HCT116 (cell line): ENCODE results near the gene TMEM109. TPM values are rescaled to one million over a fixed set of nuclear protein-coding genes. Genes with fewer than 3 reads are reported as not detected.

Experiments used
- ATAC-seq: fragments of 200-7000 bp; cut with Tn5 transposase; 2 replicates; pipeline ENCODE4 v1.9.1; 2020; ENCODE audit warnings: mild to moderate bottlenecking, moderate library complexity
- BruUV-seq: library from RNA; stranded (reverse); fragments of 400-500 nt; replicated peaks from 2 replicates; lab custom pipeline; 2021; lab: Mats Ljungman, UMichigan
- CTCF ChIA-PET: fragments of 300-600 bp; sonication (Branson Sonifier 250); formaldehyde crosslinking; loops from one replicate; lab custom pipeline; 2021; ENCODE audit warnings: antibody characterized with exemption; lab: Charles Lee
- POLR2A ChIA-PET: fragments of 300-600, 350-600 bp; sonication (Branson Sonifier 250); formaldehyde crosslinking; loops from one replicate; lab custom pipeline; 2021; ENCODE audit warnings: antibody characterized with exemption; lab: Charles Lee
- RAD21 ChIA-PET, 2 experiments: fragments of 300-600 bp; sonication (Branson Sonifier 250); formaldehyde crosslinking; loops; one replicate each; lab custom pipeline; 2023; ENCODE audit warnings: low total read pairs in 2 of 2; ENCODE audit not compliant: uncharacterized antibody in 2 of 2, unreplicated experiment in 2 of 2, low non-redundant PET in 1 of 2; lab: Charles Lee
- DNase-seq: peaks from one replicate; pipeline ENCODE4 v3.0.0-alpha.2; 2010; ENCODE audit warnings: low read depth, low spot score
- H2AFZ ChIP-seq: fragments of 200-600 bp; shearing (Covaris generic), sonication (generic); 2 replicates; pipeline ENCODE4 v1.6.1; 2017; ENCODE audit warnings: low read depth, mixed run types, mixed read lengths, antibody characterized with exemption, low read length; ENCODE audit not compliant: poor library complexity, severe bottlenecking
- H3K27ac ChIP-seq: 2 replicates; pipeline ENCODE4 v1.5.1; 2012; ENCODE audit warnings: low read depth, low read length
- H3K27me3 ChIP-seq: fragments of 200-600 bp; sonication (generic); 2 replicates; pipeline ENCODE4 v1.6.1; 2016; ENCODE audit warnings: mixed run types, low read length, mixed read lengths; ENCODE audit not compliant: insufficient read depth
- H3K36me3 ChIP-seq, 2 experiments: fragments of 200-500 bp in 1 of 2; fragments of 200-600 bp in 1 of 2; sonication (Bioruptor generic) in 1 of 2; sonication (generic) in 1 of 2; 2 replicates each; pipeline versions ENCODE4 v1.5.1 to v1.6.1; 2014 to 2016; ENCODE audit warnings: low read length in 2 of 2, inconsistent platforms in 1 of 2, mixed read lengths in 1 of 2, mixed run types in 1 of 2; ENCODE audit not compliant: insufficient read depth in 2 of 2, control insufficient read depth in 1 of 2
- H3K4me1 ChIP-seq, 2 experiments: fragments of 200-600 bp in 1 of 2; sonication (generic) in 1 of 2; 2 replicates each; pipeline versions ENCODE4 v1.5.1 to v1.6.1; 2012 to 2017; ENCODE audit warnings: low read length in 2 of 2, inconsistent platforms in 1 of 2, mild to moderate bottlenecking in 1 of 2, mixed read lengths in 1 of 2, mixed run types in 1 of 2, moderate library complexity in 1 of 2; ENCODE audit not compliant: insufficient read depth in 2 of 2, control insufficient read depth in 1 of 2
- H3K4me2 ChIP-seq: fragments of 200-600 bp; sonication (generic); 2 replicates; pipeline ENCODE4 v1.6.1; 2017; ENCODE audit warnings: mixed run types, low read length, mixed read lengths
- H3K4me3 ChIP-seq, 2 experiments: fragments of 200-600 bp in 1 of 2; sonication (generic) in 1 of 2; replicated peaks in 1 of 2; 2 replicates each; pipeline ENCODE4 v1.5.1; 2011 to 2016; ENCODE audit warnings: low read length in 2 of 2, control low read depth in 1 of 2, low read depth in 1 of 2, mild to moderate bottlenecking in 1 of 2, mixed read lengths in 1 of 2, mixed run types in 1 of 2
- H3K79me2 ChIP-seq: fragments of 200-600 bp; sonication (generic); 2 replicates; pipeline ENCODE4 v1.6.1; 2017; ENCODE audit warnings: mild to moderate bottlenecking, mixed run types, low read length, moderate library complexity, mixed read lengths; ENCODE audit not compliant: insufficient read depth
- H3K9ac ChIP-seq: fragments of 200-600 bp; sonication (generic); 2 replicates; pipeline ENCODE4 v1.6.1; 2016; ENCODE audit warnings: low read length, mixed read lengths
- H3K9me2 ChIP-seq: fragments of 200-600 bp; sonication (generic), shearing (Covaris generic); 2 replicates; pipeline ENCODE4 v1.6.1; 2017; ENCODE audit warnings: mixed run types, mild to moderate bottlenecking, moderate library complexity; ENCODE audit not compliant: insufficient read depth
- H3K9me3 ChIP-seq, 2 experiments: fragments of 200-500 bp in 1 of 2; fragments of 200-600 bp in 1 of 2; sonication (Bioruptor generic) in 1 of 2; sonication (generic) in 1 of 2; 2 replicates each; pipeline ENCODE4 v1.6.1; 2014 to 2017; ENCODE audit warnings: low read length in 2 of 2, mixed read lengths in 2 of 2, inconsistent platforms in 1 of 2, low read depth in 1 of 2, mild to moderate bottlenecking in 1 of 2, mixed run types in 1 of 2, moderate library complexity in 1 of 2; ENCODE audit not compliant: control insufficient read depth in 1 of 2, insufficient read depth in 1 of 2
- H4K20me1 ChIP-seq: fragments of 200-600 bp; sonication (generic), shearing (Covaris generic); 2 replicates; pipeline ENCODE4 v1.6.1; 2017; ENCODE audit warnings: mixed run types, mild to moderate bottlenecking, moderate library complexity; ENCODE audit not compliant: insufficient read depth
- EGR1 ChIP-seq: IDR thresholded peaks from 2 replicates; pipeline ENCODE4 v1.6.1; 2012; ENCODE audit warnings: low read depth
- ELF1 ChIP-seq: IDR thresholded peaks from 2 replicates; pipeline ENCODE4 v1.6.1; 2012; ENCODE audit warnings: low read depth, borderline replicate concordance
- EZH2 ChIP-seq: fragments of 200-600 bp; sonication (generic); IDR thresholded peaks from 2 replicates; pipeline ENCODE4 v1.6.1; 2017; ENCODE audit warnings: antibody characterized with exemption, mixed run types
- EZH2phosphoT487 ChIP-seq: fragments of 200-600 bp; IDR thresholded peaks from 2 replicates; pipeline ENCODE4 v1.6.1; 2018; ENCODE audit warnings: antibody characterized with exemption, borderline replicate concordance
- FOSL1 ChIP-seq: IDR thresholded peaks from 2 replicates; pipeline ENCODE4 v1.6.1; 2012; ENCODE audit warnings: low read depth
- JUND ChIP-seq: IDR thresholded peaks from 2 replicates; pipeline ENCODE4 v1.6.1; 2012
- POLR2A ChIP-seq: IDR thresholded peaks from 2 replicates; pipeline ENCODE4 v1.7.0; 2011; ENCODE audit warnings: borderline replicate concordance; ENCODE audit not compliant: insufficient read depth, insufficient read length; ENCODE audit errors: extremely low read depth
- POLR2AphosphoS5 ChIP-seq: IDR thresholded peaks from 2 replicates; pipeline ENCODE4 v1.6.1; 2011; ENCODE audit warnings: mild to moderate bottlenecking, low read depth, low read length, moderate library complexity
- RAD21 ChIP-seq: IDR thresholded peaks from 2 replicates; pipeline ENCODE4 v1.6.1; 2012; ENCODE audit warnings: low read depth, mild to moderate bottlenecking
- SIN3A ChIP-seq: IDR thresholded peaks from 2 replicates; pipeline ENCODE4 v1.6.1; 2012; ENCODE audit warnings: low read depth
- SP1 ChIP-seq: IDR thresholded peaks from 2 replicates; pipeline ENCODE4 v1.6.1; 2012; ENCODE audit warnings: low read depth
- SRF ChIP-seq: IDR thresholded peaks from 2 replicates; pipeline ENCODE4 v1.6.1; 2012; ENCODE audit warnings: low read depth
- TCF7L2 ChIP-seq: IDR thresholded peaks from 2 replicates; pipeline ENCODE4 v1.7.0; 2011; ENCODE audit warnings: borderline replicate concordance, inconsistent platforms; ENCODE audit not compliant: insufficient read depth, insufficient read length; ENCODE audit errors: extremely low read depth
- YY1 ChIP-seq: IDR thresholded peaks from 2 replicates; pipeline ENCODE4 v1.6.1; 2011; ENCODE audit warnings: low read length, low read depth, moderate library complexity, mild to moderate bottlenecking; ENCODE audit not compliant: insufficient replicate concordance; ENCODE audit errors: extremely low read depth
- ZFX ChIP-seq: fragments of 450-650 bp; IDR thresholded peaks from 2 replicates; pipeline ENCODE4 v1.6.1; 2017
- ZNF274 ChIP-seq: fragments of 200-500 bp; sonication (Bioruptor generic); IDR thresholded peaks from 2 replicates; pipeline ENCODE4 v1.6.1; 2014; ENCODE audit warnings: mild to moderate bottlenecking, low read depth, low read length, inconsistent platforms
- intact Hi-C: fragments of 100-400 bp; cut with micrococcal nuclease; formaldehyde crosslinking; loops from 2 replicates; pipeline ENCODE4 v1.10.0; 2022
- total RNA-seq: library from RNA; stranded (reverse); gene quantifications from one replicate; pipeline ENCODE4 v1.2.1, GENCODE V29; 2021; ENCODE audit not compliant: unreplicated experiment
- TF ChIP-seq, protein P1 (sequence below), 3 experiments: fragments of 200-600 bp in 1 of 3; sonication (generic) in 1 of 3; IDR thresholded peaks in 2 of 3; conservative IDR thresholded peaks in 1 of 3; 2 replicates each; pipeline ENCODE4 v1.5.1; 2012 to 2017; ENCODE audit warnings: low read depth in 2 of 3, low read length in 2 of 3, antibody characterized with exemption in 1 of 3, borderline replicate concordance in 1 of 3, control low read depth in 1 of 3, mild to moderate bottlenecking in 1 of 3, mixed read lengths in 1 of 3, mixed run types in 1 of 3, moderate library complexity in 1 of 3; ENCODE audit not compliant: insufficient read depth in 1 of 3
- TF ChIP-seq, protein P2 (sequence below): IDR thresholded peaks from 2 replicates; pipeline ENCODE4 v1.6.1; 2011; ENCODE audit warnings: mild to moderate bottlenecking, low read length, moderate library complexity; ENCODE audit not compliant: insufficient replicate concordance; ENCODE audit errors: extremely low read depth
- TF ChIP-seq, protein P3 (sequence below): IDR thresholded peaks from 2 replicates; pipeline ENCODE4 v1.6.1; 2012; ENCODE audit warnings: low read depth
- TF ChIP-seq, protein P4 (sequence below): IDR thresholded peaks from 2 replicates; pipeline ENCODE4 v1.6.1; 2012

The TMEM109 gene
- total RNA-seq, 1 experiment from 2014 or later, result 44.4 TPM

DNA sequence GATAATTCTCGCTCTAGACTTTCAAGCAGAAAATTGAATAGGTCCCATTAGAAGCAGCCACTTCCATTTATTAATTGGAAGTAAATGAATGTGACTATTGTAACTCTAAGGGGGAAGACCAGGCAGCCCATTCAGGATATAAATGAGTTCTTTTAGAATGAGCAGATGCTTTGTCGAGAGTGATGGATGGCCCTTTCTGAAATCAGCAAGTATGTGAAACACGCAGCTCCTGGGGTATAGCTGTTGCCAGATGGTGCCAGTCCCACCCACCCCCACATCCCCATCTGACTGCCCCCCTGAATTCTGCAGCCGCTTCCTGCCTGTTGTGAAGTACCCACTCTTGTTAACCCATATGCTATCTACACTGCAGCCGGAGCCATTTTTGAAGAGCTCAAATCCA, 34.3 kb downstream of the TMEM109 start:
- Histone ChIP-seq H2AFZ (no peak overlapping the region), H3K27me3 (no peaks in the 10 kb centered on the region), H3K4me1 (no peaks in the 10 kb centered on the region), H4K20me1 (no peaks in the 10 kb centered on the region), H3K9me2 (no peaks in the 10 kb centered on the region), H3K4me3 (no peak overlapping the region), H3K9ac (no peak overlapping the region), H3K36me3 (no peaks in the 10 kb centered on the region), H3K27ac (no peak overlapping the region), H3K9me3 (no peaks in the 10 kb centered on the region), H3K4me2 (no peak overlapping the region), H3K79me2 (no peaks in the 10 kb centered on the region)
- RAD21 ChIA-PET, result no interaction called here
- no peak for ATAC-seq
- TF ChIP-seq TCF7L2 (no peak), SIN3A (no peak), EGR1 (no peak), EZH2 (no peak), FOSL1 (no peak), SRF (no peak), EZH2phosphoT487 (no peak), ZFX (no peak), ZNF274 (no peak), RAD21 (no peak), ELF1 (no peak), YY1 (no peak), POLR2A (no peak), JUND (no peak), POLR2AphosphoS5 (no peak), SP1 (no peak)
- TF ChIP-seq, protein P1, sequence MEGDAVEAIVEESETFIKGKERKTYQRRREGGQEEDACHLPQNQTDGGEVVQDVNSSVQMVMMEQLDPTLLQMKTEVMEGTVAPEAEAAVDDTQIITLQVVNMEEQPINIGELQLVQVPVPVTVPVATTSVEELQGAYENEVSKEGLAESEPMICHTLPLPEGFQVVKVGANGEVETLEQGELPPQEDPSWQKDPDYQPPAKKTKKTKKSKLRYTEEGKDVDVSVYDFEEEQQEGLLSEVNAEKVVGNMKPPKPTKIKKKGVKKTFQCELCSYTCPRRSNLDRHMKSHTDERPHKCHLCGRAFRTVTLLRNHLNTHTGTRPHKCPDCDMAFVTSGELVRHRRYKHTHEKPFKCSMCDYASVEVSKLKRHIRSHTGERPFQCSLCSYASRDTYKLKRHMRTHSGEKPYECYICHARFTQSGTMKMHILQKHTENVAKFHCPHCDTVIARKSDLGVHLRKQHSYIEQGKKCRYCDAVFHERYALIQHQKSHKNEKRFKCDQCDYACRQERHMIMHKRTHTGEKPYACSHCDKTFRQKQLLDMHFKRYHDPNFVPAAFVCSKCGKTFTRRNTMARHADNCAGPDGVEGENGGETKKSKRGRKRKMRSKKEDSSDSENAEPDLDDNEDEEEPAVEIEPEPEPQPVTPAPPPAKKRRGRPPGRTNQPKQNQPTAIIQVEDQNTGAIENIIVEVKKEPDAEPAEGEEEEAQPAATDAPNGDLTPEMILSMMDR (IDR thresholded peaks at IDR 0.05 in 2 of 3, conservative IDR thresholded peaks at IDR 0.05 in 1 of 3; ENCODE audit: borderline replicate concordance in 1 of 3, insufficient read depth in 1 of 3, low read depth in 2 of 3, low read length in 2 of 3), result no peak
- TF ChIP-seq, protein P2, sequence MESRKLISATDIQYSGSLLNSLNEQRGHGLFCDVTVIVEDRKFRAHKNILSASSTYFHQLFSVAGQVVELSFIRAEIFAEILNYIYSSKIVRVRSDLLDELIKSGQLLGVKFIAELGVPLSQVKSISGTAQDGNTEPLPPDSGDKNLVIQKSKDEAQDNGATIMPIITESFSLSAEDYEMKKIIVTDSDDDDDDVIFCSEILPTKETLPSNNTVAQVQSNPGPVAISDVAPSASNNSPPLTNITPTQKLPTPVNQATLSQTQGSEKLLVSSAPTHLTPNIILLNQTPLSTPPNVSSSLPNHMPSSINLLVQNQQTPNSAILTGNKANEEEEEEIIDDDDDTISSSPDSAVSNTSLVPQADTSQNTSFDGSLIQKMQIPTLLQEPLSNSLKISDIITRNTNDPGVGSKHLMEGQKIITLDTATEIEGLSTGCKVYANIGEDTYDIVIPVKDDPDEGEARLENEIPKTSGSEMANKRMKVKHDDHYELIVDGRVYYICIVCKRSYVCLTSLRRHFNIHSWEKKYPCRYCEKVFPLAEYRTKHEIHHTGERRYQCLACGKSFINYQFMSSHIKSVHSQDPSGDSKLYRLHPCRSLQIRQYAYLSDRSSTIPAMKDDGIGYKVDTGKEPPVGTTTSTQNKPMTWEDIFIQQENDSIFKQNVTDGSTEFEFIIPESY, result no peak
- TF ChIP-seq, protein P3, sequence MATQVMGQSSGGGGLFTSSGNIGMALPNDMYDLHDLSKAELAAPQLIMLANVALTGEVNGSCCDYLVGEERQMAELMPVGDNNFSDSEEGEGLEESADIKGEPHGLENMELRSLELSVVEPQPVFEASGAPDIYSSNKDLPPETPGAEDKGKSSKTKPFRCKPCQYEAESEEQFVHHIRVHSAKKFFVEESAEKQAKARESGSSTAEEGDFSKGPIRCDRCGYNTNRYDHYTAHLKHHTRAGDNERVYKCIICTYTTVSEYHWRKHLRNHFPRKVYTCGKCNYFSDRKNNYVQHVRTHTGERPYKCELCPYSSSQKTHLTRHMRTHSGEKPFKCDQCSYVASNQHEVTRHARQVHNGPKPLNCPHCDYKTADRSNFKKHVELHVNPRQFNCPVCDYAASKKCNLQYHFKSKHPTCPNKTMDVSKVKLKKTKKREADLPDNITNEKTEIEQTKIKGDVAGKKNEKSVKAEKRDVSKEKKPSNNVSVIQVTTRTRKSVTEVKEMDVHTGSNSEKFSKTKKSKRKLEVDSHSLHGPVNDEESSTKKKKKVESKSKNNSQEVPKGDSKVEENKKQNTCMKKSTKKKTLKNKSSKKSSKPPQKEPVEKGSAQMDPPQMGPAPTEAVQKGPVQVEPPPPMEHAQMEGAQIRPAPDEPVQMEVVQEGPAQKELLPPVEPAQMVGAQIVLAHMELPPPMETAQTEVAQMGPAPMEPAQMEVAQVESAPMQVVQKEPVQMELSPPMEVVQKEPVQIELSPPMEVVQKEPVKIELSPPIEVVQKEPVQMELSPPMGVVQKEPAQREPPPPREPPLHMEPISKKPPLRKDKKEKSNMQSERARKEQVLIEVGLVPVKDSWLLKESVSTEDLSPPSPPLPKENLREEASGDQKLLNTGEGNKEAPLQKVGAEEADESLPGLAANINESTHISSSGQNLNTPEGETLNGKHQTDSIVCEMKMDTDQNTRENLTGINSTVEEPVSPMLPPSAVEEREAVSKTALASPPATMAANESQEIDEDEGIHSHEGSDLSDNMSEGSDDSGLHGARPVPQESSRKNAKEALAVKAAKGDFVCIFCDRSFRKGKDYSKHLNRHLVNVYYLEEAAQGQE, result no peak
- TF ChIP-seq, protein P4, sequence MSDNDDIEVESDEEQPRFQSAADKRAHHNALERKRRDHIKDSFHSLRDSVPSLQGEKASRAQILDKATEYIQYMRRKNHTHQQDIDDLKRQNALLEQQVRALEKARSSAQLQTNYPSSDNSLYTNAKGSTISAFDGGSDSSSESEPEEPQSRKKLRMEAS, result no peak
- CTCF ChIA-PET, result interaction anchor here (0.7 kb wide), 1 partner anchor 49 kb away, joined by 3 read pairs; no protein-coding TSS in a partner anchor
- no peak for DNase-seq
- POLR2A ChIA-PET, result no interaction called here
- intact Hi-C loops, result no loop called here
- BruUV-seq, result no TSS peak
